ENCODE measurements around the gene S100A13.

- TF ChIP-seq, protein P1, sequence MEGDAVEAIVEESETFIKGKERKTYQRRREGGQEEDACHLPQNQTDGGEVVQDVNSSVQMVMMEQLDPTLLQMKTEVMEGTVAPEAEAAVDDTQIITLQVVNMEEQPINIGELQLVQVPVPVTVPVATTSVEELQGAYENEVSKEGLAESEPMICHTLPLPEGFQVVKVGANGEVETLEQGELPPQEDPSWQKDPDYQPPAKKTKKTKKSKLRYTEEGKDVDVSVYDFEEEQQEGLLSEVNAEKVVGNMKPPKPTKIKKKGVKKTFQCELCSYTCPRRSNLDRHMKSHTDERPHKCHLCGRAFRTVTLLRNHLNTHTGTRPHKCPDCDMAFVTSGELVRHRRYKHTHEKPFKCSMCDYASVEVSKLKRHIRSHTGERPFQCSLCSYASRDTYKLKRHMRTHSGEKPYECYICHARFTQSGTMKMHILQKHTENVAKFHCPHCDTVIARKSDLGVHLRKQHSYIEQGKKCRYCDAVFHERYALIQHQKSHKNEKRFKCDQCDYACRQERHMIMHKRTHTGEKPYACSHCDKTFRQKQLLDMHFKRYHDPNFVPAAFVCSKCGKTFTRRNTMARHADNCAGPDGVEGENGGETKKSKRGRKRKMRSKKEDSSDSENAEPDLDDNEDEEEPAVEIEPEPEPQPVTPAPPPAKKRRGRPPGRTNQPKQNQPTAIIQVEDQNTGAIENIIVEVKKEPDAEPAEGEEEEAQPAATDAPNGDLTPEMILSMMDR (IDR thresholded peaks at IDR 0.05) = no peak
- TF ChIP-seq POLR2A (IDR thresholded peaks at IDR 0.05) = no peak
Observed at GRCh38 chr1:153615406-153615805, 11.9 kb downstream of the S100A13 start.

Data from thyroid gland (tissue), 4 donors.